Kidney (tissue), 14 donors: ENCODE data around the gene UBAC2. TPM values are rescaled to one million over a fixed set of nuclear protein-coding genes. Genes with fewer than 3 reads are reported as not detected.

ENCODE experiments used
- DNase-seq, 5 donors: peaks; one replicate each; pipeline ENCODE4 v3.0.0-alpha.2; 2013 to 2020
- FAIRE-seq: peaks from 2 replicates; lab custom pipeline; 2012; peaks lifted over from hg19 to GRCh38; lab: Jason Lieb, UNC
- H3K27ac ChIP-seq, 2 donors: one replicate each; pipeline ENCODE4 v1.7.0; 2013; ENCODE audit warnings: low read depth in 2 of 2, low read length in 2 of 2, inconsistent platforms in 1 of 2
- H3K27me3 ChIP-seq: one replicate; pipeline ENCODE4 v1.7.1; 2013; ENCODE audit warnings: low read length, inconsistent platforms; ENCODE audit not compliant: control insufficient read depth, insufficient read depth
- H3K36me3 ChIP-seq, 3 donors: one replicate each; pipeline versions ENCODE4 v1.7.0 to v1.7.1; 2013; ENCODE audit warnings: low read length in 3 of 3, control low read depth in 1 of 3, inconsistent platforms in 1 of 3; ENCODE audit not compliant: insufficient read depth in 3 of 3, control insufficient read depth in 2 of 3
- H3K4me1 ChIP-seq, 3 donors: one replicate each; pipeline versions ENCODE4 v1.7.0 to v1.7.1; 2013; ENCODE audit warnings: low read length in 3 of 3, inconsistent platforms in 1 of 3, low read depth in 1 of 3; ENCODE audit not compliant: control insufficient read depth in 2 of 3, insufficient read depth in 2 of 3
- H3K4me3 ChIP-seq, 3 donors: one replicate each; pipeline versions ENCODE4 v1.7.0 to v1.8.1; 2013; ENCODE audit warnings: low read length in 3 of 3, control low read depth in 1 of 3, inconsistent platforms in 1 of 3
- H3K9ac ChIP-seq, 3 donors: one replicate each; pipeline versions ENCODE4 v1.7.0 to v1.7.1; 2013; ENCODE audit warnings: low read length in 3 of 3, control low read depth in 1 of 3, inconsistent platforms in 1 of 3
- H3K9me3 ChIP-seq, 3 donors: one replicate each; pipeline versions ENCODE4 v1.7.0 to v1.7.1; 2013; ENCODE audit warnings: low read length in 3 of 3, control low read depth in 1 of 3, inconsistent platforms in 1 of 3; ENCODE audit not compliant: control insufficient read depth in 2 of 3, insufficient read depth in 1 of 3
- intact Hi-C: fragments of 100-400 bp; cut with DNase I; formaldehyde crosslinking; loops from one replicate; pipeline ENCODE4 v1.11.1; 2022
- polyA plus RNA-seq: library from polyadenylated mRNA; stranded (reverse); fragments of 350-450 nt; fragmentation: Illumina TruSeq; extraction: RNeasy Lipid Tissue Mini Kit (QIAGEN cat#74804); gene quantifications from one replicate; pipeline ENCODE4 v1.2.3, GENCODE V29; 2014; ENCODE audit warnings: low read depth, low replicate concordance; ENCODE audit not compliant: insufficient read depth
- total RNA-seq: library from RNA; stranded (reverse); fragmentation: NEBNext Ultra II Directional; extraction: Animal tissue kit (Norgen Biotek cat#: 25700); gene quantifications from one replicate; pipeline ENCODE4 v1.2.1, GENCODE V29; 2021
- TF ChIP-seq, protein P1 (sequence below): IDR thresholded peaks from 3 replicates; pipeline ENCODE4 v1.5.1; 2012; ENCODE audit warnings: mild to moderate bottlenecking, moderate library complexity, borderline replicate concordance; ENCODE audit not compliant: insufficient read depth; ENCODE audit errors: extremely low read depth
- donor health status: control.
- donor health status: control.
- donor health status: control.
- donor health status: control.
- donor health status: control.
- donor health status: DM: yes; HTN: yes; CAD: no.
- donor health status: Normal renal cell carcinoma (clear cell type).

UBAC2 gene
- total and polyA plus RNA-seq, 2 donors from 2014 or later, result 61.8 to 77.5 TPM

- TF ChIP-seq, protein P1, sequence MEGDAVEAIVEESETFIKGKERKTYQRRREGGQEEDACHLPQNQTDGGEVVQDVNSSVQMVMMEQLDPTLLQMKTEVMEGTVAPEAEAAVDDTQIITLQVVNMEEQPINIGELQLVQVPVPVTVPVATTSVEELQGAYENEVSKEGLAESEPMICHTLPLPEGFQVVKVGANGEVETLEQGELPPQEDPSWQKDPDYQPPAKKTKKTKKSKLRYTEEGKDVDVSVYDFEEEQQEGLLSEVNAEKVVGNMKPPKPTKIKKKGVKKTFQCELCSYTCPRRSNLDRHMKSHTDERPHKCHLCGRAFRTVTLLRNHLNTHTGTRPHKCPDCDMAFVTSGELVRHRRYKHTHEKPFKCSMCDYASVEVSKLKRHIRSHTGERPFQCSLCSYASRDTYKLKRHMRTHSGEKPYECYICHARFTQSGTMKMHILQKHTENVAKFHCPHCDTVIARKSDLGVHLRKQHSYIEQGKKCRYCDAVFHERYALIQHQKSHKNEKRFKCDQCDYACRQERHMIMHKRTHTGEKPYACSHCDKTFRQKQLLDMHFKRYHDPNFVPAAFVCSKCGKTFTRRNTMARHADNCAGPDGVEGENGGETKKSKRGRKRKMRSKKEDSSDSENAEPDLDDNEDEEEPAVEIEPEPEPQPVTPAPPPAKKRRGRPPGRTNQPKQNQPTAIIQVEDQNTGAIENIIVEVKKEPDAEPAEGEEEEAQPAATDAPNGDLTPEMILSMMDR, result no peak
- FAIRE-seq (no peak), DNase-seq (peak in 1 of 5 donors; percentile 14)
- Histone ChIP-seq H3K36me3 (peaks cover 0 to 22% (median 16%) of the 10 kb centered on the region in 3 donors), H3K27me3 (no peaks in the 10 kb centered on the region), H3K9ac (no peak overlapping the region), H3K4me1 (no peaks in the 10 kb centered on the region), H3K27ac (no peak overlapping the region), H3K9me3 (no peaks in the 10 kb centered on the region), H3K4me3 (no peak overlapping the region)
- intact Hi-C loops, result no loop called here
These were observed 145.8 kb downstream of the UBAC2 start for GRCh38 chr13:99346335-99347042.

- intact Hi-C loops, result no loop called here
- no peak overlapping the region for H3K9ac ChIP-seq
- H3K4me3 ChIP-seq, result no peak overlapping the region
- no peaks in the 10 kb centered on the region for H3K27me3 ChIP-seq
- peaks cover 0 to 22% (median 12%) of the 10 kb centered on the region in 3 donors for H3K36me3 ChIP-seq
- no peak overlapping the region for H3K27ac ChIP-seq
- no peaks in the 10 kb centered on the region for H3K9me3 ChIP-seq
- DNase-seq (no peak), FAIRE-seq (no peak)
- TF ChIP-seq, protein P1, result no peak
- no peaks in the 10 kb centered on the region for H3K4me1 ChIP-seq
These were observed 146.8 kb downstream of the UBAC2 start for GRCh38 chr13:99347335-99347878.

DNA sequence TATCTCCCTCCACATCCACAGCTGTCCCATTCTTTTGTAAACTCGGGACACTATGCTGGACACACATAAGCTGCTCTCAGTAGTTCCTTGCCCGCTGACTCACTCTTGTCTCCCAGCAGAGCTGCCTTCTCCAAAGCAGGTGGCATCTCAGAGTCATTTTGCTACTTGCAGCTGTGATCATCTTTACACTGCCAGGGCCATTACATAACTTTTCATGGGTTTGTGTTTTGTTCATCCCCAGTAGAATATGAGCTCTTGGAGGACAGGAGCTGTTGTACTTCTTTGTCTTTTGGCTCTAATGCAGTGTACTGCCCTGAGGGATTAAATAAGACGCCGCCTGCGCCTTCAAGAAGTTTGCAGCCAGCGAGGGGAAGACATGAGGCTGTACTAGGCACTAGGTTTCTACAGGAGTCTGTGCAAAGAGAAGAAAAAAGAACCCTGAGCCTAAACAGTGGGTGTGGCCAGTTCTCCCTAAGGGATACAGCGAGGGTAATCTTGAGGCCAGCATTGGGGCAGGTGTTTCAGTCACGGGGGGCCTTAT, 147.3 kb downstream of the UBAC2 start:
- no peak overlapping the region for H3K9ac ChIP-seq
- FAIRE-seq (no peak), DNase-seq (no peak)
- H3K4me3 ChIP-seq, result no peak overlapping the region
- no peaks in the 10 kb centered on the region for H3K4me1 ChIP-seq
- H3K9me3 ChIP-seq, result no peaks in the 10 kb centered on the region
- intact Hi-C loops, result no loop called here
- H3K27me3 ChIP-seq, result no peaks in the 10 kb centered on the region
- H3K27ac ChIP-seq, result no peak overlapping the region
- H3K36me3 ChIP-seq, result peaks cover 0 to 21% (median 10%) of the 10 kb centered on the region in 3 donors
- TF ChIP-seq, protein P1, result no peak
